Limb (tissue), 2 donors: ENCODE data around the gene PLEKHB1.
"Not testable (repeated sequence)": the region's sequence is repeated elsewhere in the genome, so short reads cannot be mapped to it uniquely, and the experiment has no call there.

ENCODE experiments used
- DNase-seq, 2 donors: peaks; one replicate each; pipeline ENCODE4 v3.0.0-alpha.2; 2016; ENCODE audit errors: extremely low spot score in 2 of 2

The PLEKHB1 gene

DNA sequence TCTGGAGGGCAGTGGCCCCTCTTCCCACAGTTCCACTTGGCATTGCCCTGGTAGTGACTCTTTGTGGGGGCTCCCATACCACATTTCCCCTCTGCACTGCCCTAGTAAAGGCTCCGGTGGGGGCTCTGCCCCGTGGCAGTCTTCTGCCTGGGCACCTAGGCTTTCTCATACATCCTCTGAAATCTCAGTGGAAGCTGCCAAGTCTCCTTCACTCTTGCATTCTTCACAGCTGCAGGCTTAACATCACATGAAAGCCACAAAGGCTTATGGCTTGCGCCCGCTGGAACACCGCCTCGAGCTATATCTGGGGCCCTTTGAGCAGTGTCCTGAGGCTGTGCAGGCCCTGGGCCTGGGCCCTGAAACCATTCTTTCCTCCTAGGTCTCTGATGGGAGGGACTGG lies 25.3 kb downstream of the PLEKHB1 start:
- no peak for DNase-seq

DNA sequence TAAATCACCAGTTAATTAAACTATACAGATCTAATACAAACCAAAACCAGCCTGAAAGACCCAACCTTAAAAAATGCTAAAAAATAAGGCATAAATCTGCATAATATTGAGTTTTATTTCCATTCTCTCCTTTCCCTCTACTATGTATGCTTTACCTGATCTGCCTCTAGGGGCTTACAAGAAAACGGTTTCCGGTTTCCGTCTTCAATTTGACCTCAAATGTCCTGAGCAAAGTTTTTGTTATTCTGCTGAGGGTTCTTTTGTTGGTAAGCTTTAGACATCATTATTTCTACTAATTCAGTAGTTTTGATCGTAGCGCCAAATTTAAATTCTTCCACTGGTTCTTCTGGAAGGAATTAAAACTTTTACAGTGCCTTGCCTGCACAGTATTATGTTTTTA lies 30.2 kb downstream of the PLEKHB1 start:
- DNase-seq: not testable (repeated sequence)

DNA sequence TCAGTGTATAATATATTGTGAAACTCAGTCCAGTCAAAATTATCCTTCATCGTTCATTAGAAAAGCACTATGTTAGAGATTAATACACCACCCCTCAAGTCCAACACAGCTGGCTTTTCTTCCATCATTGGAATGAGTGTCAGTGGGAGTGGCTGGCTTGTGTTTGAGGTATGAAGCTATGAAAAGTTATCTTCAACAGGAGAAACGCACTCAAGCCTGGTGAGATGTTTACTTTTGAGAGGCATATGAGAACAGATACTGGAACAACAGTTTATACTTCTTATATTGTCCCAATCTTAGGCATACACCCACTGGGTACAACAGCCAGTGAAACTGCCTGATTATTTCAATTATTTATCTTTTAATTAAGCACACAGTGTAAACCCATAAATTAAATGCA lies 34.3 kb downstream of the PLEKHB1 start:
- DNase-seq: no peak

GRCh38 chr11:73693899-73694525 lies 47.6 kb downstream of the PLEKHB1 start:
- no peak for DNase-seq

GRCh38 chr11:73705053-73705452 lies 58.7 kb downstream of the PLEKHB1 start:
- DNase-seq: no peak

DNA sequence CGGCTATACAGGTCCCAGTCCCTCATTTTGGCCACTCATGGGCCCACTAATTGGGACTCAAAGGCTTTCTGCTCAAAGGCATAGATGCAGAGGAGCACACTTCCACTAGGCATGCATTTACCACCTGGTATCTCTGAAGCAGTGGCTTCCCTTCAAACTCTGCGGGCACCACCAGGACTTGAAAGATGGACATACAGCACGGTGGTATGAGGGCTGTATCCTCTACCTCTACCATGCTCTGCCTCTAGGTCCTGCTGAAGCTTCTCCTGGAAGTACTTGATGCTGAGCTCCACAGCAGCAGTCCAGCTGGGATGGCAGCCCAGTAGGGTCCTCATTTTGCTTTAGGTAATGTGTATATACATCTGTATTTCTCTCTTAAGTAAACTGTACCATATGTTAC lies 64.6 kb downstream of the PLEKHB1 start:
- DNase-seq: no peak
